Ovary (tissue), 3 donors: ENCODE data around the gene ZNF416.

Experiments
- POLR2A ChIP-seq: fragments of 450-650 bp; IDR thresholded peaks from one replicate; pipeline ENCODE4 v1.6.1; 2017; ENCODE audit warnings: antibody characterized with exemption, mild to moderate bottlenecking, moderate library complexity
- TF ChIP-seq, protein P1 (sequence below), 3 donors: fragments of 450-650 bp in 2 of 3; fragments of 200-600 bp in 1 of 3; IDR thresholded peaks; one replicate each; pipeline versions ENCODE4 v1.5.1 to v1.8.0; 2016 to 2022; ENCODE audit warnings: antibody characterized with exemption in 3 of 3, mild to moderate bottlenecking in 1 of 3
- donor health status: DM: no; HTN: no; CAD: no.

DNA sequence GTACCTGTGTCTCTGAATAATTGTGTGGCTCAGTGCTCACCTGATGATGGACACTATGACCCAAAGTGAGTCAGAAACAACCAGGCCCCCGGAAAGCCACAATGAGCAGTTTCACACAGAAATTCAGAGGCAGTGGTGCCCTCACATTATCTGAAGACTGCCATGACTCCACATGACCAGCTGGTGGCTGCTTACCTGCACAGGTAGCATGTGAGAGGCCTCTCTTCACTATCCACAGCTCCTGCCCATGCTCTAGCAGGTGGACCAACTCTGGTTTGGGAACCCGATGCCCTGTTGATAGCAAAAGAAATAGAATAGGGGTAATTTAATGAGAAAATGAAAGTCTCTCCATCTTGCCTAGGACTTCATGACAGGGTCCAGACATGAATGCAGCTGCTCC, 26.3 kb downstream of the ZNF416 start:
- TF ChIP-seq, protein P1, sequence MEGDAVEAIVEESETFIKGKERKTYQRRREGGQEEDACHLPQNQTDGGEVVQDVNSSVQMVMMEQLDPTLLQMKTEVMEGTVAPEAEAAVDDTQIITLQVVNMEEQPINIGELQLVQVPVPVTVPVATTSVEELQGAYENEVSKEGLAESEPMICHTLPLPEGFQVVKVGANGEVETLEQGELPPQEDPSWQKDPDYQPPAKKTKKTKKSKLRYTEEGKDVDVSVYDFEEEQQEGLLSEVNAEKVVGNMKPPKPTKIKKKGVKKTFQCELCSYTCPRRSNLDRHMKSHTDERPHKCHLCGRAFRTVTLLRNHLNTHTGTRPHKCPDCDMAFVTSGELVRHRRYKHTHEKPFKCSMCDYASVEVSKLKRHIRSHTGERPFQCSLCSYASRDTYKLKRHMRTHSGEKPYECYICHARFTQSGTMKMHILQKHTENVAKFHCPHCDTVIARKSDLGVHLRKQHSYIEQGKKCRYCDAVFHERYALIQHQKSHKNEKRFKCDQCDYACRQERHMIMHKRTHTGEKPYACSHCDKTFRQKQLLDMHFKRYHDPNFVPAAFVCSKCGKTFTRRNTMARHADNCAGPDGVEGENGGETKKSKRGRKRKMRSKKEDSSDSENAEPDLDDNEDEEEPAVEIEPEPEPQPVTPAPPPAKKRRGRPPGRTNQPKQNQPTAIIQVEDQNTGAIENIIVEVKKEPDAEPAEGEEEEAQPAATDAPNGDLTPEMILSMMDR (IDR thresholded peaks at IDR 0.05) = no peak
- TF ChIP-seq POLR2A = no peak
